DOHH2 (cell line): ENCODE data around the gene CHD5.

ENCODE experiments used
- H3F3A ChIP-seq: fragments of 200-600 bp; sonication (generic), shearing (Covaris generic); 2 replicates; pipeline ENCODE4 v1.6.0; 2016; ENCODE audit warnings: antibody characterized with exemption, mild to moderate bottlenecking; ENCODE audit not compliant: control insufficient read depth, insufficient read depth
- H3K27ac ChIP-seq: fragments of 200-600 bp; sonication (generic); 2 replicates; pipeline ENCODE4 v1.5.1; 2014; ENCODE audit warnings: low read depth, mild to moderate bottlenecking, low read length, moderate library complexity
- H3K27me3 ChIP-seq: fragments of 200-600 bp; sonication (generic); 2 replicates; pipeline ENCODE4 v1.6.1; 2014; ENCODE audit warnings: mild to moderate bottlenecking, low read length, mixed read lengths; ENCODE audit not compliant: control insufficient read depth
- H3K36me3 ChIP-seq: fragments of 200-600 bp; sonication (generic); 2 replicates; pipeline ENCODE4 v1.6.1; 2014; ENCODE audit warnings: mild to moderate bottlenecking, low read length, moderate library complexity, mixed read lengths; ENCODE audit not compliant: control insufficient read depth
- H3K4me1 ChIP-seq: fragments of 200-600 bp; sonication (generic); 2 replicates; pipeline ENCODE4 v1.6.1; 2014; ENCODE audit warnings: mild to moderate bottlenecking, low read length, mixed read lengths; ENCODE audit not compliant: control insufficient read depth
- H3K4me2 ChIP-seq: fragments of 200-600 bp; sonication (generic); 2 replicates; pipeline ENCODE4 v1.6.0; 2014; ENCODE audit warnings: mild to moderate bottlenecking, low read length, moderate library complexity
- H3K4me3 ChIP-seq: fragments of 200-600 bp; sonication (generic); 2 replicates; pipeline ENCODE4 v1.5.1; 2014; ENCODE audit warnings: mild to moderate bottlenecking, low read length, mixed read lengths
- H3K79me2 ChIP-seq: fragments of 200-600 bp; sonication (generic); 2 replicates; pipeline ENCODE4 v1.6.1; 2014; ENCODE audit warnings: mild to moderate bottlenecking, low read length, mixed read lengths; ENCODE audit not compliant: control insufficient read depth
- H3K9me2 ChIP-seq: fragments of 200-600 bp; sonication (generic); replicated peaks from 2 replicates; pipeline ENCODE4 v1.6.1; 2014; ENCODE audit warnings: mild to moderate bottlenecking, low read length, mixed read lengths; ENCODE audit not compliant: control insufficient read depth
- H3K9me3 ChIP-seq: fragments of 200-600 bp; sonication (generic); 2 replicates; pipeline ENCODE4 v1.6.1; 2014; ENCODE audit warnings: antibody characterized with exemption, low read length, mixed read lengths; ENCODE audit not compliant: control insufficient read depth, insufficient read depth
- H4K20me1 ChIP-seq: fragments of 200-600 bp; sonication (generic); 2 replicates; pipeline ENCODE4 v1.6.0; 2014; ENCODE audit warnings: low read depth, mild to moderate bottlenecking, antibody characterized with exemption, low read length, moderate library complexity; ENCODE audit not compliant: control insufficient read depth, insufficient read depth
- CTCF ChIP-seq: fragments of 200-600 bp; sonication (generic); IDR thresholded peaks from one replicate; pipeline ENCODE4 v1.5.1; 2014; ENCODE audit warnings: antibody characterized with exemption, mild to moderate bottlenecking, low read depth, low read length; ENCODE audit not compliant: poor library complexity, severe bottlenecking
- EZH2phosphoT487 ChIP-seq: fragments of 200-600 bp; sonication (generic); IDR thresholded peaks from 2 replicates; pipeline ENCODE4 v1.6.1; 2017; ENCODE audit warnings: borderline replicate concordance, mild to moderate bottlenecking, antibody characterized with exemption, low read length, moderate library complexity, mixed read lengths

The CHD5 gene

GRCh38 chr1:6124341-6124740, 55.8 kb downstream of the CHD5 start:
- no peaks in the 10 kb centered on the region for H3K79me2 ChIP-seq
- H3K9me2 ChIP-seq, result no peaks in the 10 kb centered on the region
- no peaks in the 10 kb centered on the region for H4K20me1 ChIP-seq
- no peaks in the 10 kb centered on the region for H3K9me3 ChIP-seq
- no peaks in the 10 kb centered on the region for H3K4me1 ChIP-seq
- TF ChIP-seq CTCF (no peak), EZH2phosphoT487 (no peak)
- H3K4me2 ChIP-seq, result no peak overlapping the region
- no peaks in the 10 kb centered on the region for H3K36me3 ChIP-seq
- no peaks in the 10 kb centered on the region for H3K27me3 ChIP-seq
- H3K27ac ChIP-seq, result no peak overlapping the region
- H3K4me3 ChIP-seq, result no peak overlapping the region
- no peaks in the 10 kb centered on the region for H3F3A ChIP-seq

- TF ChIP-seq EZH2phosphoT487 (no peak), CTCF (no peak)
- H4K20me1 ChIP-seq, result no peaks in the 10 kb centered on the region
- H3K27me3 ChIP-seq, result no peaks in the 10 kb centered on the region
- no peaks in the 10 kb centered on the region for H3K4me1 ChIP-seq
- H3K9me2 ChIP-seq, result no peaks in the 10 kb centered on the region
- no peak overlapping the region for H3K27ac ChIP-seq
- H3K4me3 ChIP-seq, result no peak overlapping the region
- H3K36me3 ChIP-seq, result no peaks in the 10 kb centered on the region
- no peaks in the 10 kb centered on the region for H3K9me3 ChIP-seq
- no peaks in the 10 kb centered on the region for H3F3A ChIP-seq
- no peak overlapping the region for H3K4me2 ChIP-seq
- H3K79me2 ChIP-seq, result no peaks in the 10 kb centered on the region
These were observed 56.3 kb downstream of the CHD5 start for GRCh38 chr1:6123816-6124215.

GRCh38 chr1:6123083-6123482, 57.0 kb downstream of the CHD5 start:
- H3K27ac ChIP-seq, result no peak overlapping the region

More at GRCh38 chr1:6123083-6123482, 57.0 kb downstream of the CHD5 start:
- Histone ChIP-seq H3F3A (no peaks in the 10 kb centered on the region), H3K4me1 (no peaks in the 10 kb centered on the region), H3K79me2 (no peaks in the 10 kb centered on the region), H3K9me3 (no peaks in the 10 kb centered on the region), H3K27me3 (no peaks in the 10 kb centered on the region), H3K9me2 (no peaks in the 10 kb centered on the region), H3K4me2 (no peak overlapping the region), H4K20me1 (no peaks in the 10 kb centered on the region), H3K4me3 (no peak overlapping the region), H3K36me3 (no peaks in the 10 kb centered on the region)
- TF ChIP-seq CTCF, result no peak
- TF ChIP-seq EZH2phosphoT487, result no peak
